Brain microvascular endothelial cell (primary cell): ENCODE data around the gene GJE1.
A peak's percentile ranks its signal among the peaks of the same experiment; 100 is the strongest.
"Not testable (repeated sequence)": the region's sequence is repeated elsewhere in the genome, so short reads cannot be mapped to it uniquely, and the experiment has no call there.

Source experiments
- DNase-seq: peaks from one replicate; pipeline ENCODE4 v3.0.0-alpha.2; 2020
- H3K27ac ChIP-seq: fragments of 250-450 bp; sonication (Bioruptor Pico); 2 replicates; pipeline ENCODE4 v1.5.1; 2020; ENCODE audit warnings: mild to moderate bottlenecking, moderate library complexity
- H3K27me3 ChIP-seq: fragments of 250-450 bp; sonication (Bioruptor Pico); replicated peaks from 2 replicates; pipeline ENCODE4 v1.5.1; 2020; ENCODE audit warnings: mild to moderate bottlenecking
- H3K36me3 ChIP-seq: fragments of 250-450 bp; sonication (Bioruptor Pico); replicated peaks from 2 replicates; pipeline ENCODE4 v1.5.1; 2020; ENCODE audit warnings: mild to moderate bottlenecking
- H3K4me3 ChIP-seq: 2 replicates; pipeline ENCODE4 v1.5.1; 2011; ENCODE audit warnings: low read depth, mild to moderate bottlenecking, control low read depth, low read length, moderate library complexity
- in situ Hi-C: cut with HindIII; loops from 2 replicates; pipeline ENCODE4 v1.10.0; 2017; ENCODE audit warnings: low sequenced_read_pairs, low pct_ligation_motif_present
- TF ChIP-seq, protein P1 (sequence below): IDR thresholded peaks from 2 replicates; pipeline ENCODE4 v1.5.1; 2011; ENCODE audit warnings: low read depth, mild to moderate bottlenecking, moderate library complexity, low read length, control low read depth, inconsistent platforms; ENCODE audit errors: missing control alignments

Gene GJE1

DNA sequence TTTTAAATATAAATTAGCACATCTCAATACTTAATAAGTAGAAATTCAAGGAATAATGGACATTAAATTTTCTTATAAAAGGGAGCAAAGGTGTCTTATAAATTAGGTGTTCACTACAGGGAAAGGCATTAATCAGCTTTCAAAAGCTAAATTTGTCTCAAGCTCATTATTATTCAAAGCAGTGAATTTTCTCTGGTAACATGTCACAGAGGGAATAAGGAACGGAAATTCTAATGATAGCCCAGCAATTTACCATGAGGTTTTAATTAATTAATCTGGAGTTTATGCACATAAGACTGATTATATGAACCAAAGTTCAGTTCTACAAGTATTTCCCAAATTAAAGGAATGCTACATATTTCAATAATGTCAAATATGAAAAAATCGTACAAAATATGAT is 15.4 kb upstream of the GJE1 start:
- H3K27ac ChIP-seq, result no peak overlapping the region
- TF ChIP-seq, protein P1, sequence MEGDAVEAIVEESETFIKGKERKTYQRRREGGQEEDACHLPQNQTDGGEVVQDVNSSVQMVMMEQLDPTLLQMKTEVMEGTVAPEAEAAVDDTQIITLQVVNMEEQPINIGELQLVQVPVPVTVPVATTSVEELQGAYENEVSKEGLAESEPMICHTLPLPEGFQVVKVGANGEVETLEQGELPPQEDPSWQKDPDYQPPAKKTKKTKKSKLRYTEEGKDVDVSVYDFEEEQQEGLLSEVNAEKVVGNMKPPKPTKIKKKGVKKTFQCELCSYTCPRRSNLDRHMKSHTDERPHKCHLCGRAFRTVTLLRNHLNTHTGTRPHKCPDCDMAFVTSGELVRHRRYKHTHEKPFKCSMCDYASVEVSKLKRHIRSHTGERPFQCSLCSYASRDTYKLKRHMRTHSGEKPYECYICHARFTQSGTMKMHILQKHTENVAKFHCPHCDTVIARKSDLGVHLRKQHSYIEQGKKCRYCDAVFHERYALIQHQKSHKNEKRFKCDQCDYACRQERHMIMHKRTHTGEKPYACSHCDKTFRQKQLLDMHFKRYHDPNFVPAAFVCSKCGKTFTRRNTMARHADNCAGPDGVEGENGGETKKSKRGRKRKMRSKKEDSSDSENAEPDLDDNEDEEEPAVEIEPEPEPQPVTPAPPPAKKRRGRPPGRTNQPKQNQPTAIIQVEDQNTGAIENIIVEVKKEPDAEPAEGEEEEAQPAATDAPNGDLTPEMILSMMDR, result no peak
- in situ Hi-C loops, result no loop called here
- DNase-seq, result no peak
- no peaks in the 10 kb centered on the region for H3K36me3 ChIP-seq
- no peaks in the 10 kb centered on the region for H3K27me3 ChIP-seq
- no peak overlapping the region for H3K4me3 ChIP-seq

DNA sequence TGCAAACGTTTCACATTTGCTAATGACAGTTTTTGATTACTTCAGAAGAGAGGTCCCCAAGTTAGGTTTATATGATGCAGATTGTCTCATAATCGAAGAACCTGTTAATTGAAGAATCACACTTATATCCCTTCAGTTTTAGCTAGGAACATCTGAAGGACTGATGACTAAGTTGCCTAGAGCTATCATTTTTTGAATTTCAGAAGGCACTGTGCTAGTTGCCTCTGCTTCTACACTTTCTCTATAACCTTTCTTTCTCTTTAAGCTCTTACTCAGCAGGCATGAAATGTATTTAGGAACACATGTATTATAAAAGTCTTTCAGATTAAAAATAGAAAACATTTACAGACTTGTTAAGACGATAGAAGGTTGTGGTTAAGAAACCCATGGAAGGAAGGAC is 14.4 kb upstream of the GJE1 start:
- H3K36me3 ChIP-seq, result no peaks in the 10 kb centered on the region
- no peaks in the 10 kb centered on the region for H3K27me3 ChIP-seq
- TF ChIP-seq, protein P1, result no peak
- in situ Hi-C loops, result no loop called here
- no peak overlapping the region for H3K27ac ChIP-seq
- no peak overlapping the region for H3K4me3 ChIP-seq
- no peak for DNase-seq

DNA sequence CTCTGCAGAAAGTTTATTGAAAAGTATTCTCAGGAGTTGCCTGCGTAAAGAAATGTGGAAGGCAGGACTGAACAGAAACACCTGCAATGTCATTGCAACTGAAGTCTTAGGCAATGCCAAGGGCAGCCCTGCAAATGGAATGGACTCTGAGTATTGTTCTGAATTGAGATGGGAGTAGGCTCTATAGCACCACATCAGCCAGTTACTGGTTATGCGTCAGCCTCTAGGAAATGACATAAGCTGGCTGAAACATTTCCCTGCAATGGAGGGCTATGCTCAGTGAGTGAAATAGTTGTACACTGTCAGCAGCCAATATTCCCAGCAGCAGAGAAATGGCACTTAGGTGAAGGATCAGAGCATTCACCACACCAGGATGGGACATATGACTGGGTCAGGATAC is 13.8 kb upstream of the GJE1 start:
- H3K36me3 ChIP-seq, result no peaks in the 10 kb centered on the region
- TF ChIP-seq, protein P1, result no peak
- no peak overlapping the region for H3K4me3 ChIP-seq
- no peak overlapping the region for H3K27ac ChIP-seq
- in situ Hi-C loops, result no loop called here
- H3K27me3 ChIP-seq, result no peaks in the 10 kb centered on the region
- DNase-seq, result peak; percentile 1

DNA sequence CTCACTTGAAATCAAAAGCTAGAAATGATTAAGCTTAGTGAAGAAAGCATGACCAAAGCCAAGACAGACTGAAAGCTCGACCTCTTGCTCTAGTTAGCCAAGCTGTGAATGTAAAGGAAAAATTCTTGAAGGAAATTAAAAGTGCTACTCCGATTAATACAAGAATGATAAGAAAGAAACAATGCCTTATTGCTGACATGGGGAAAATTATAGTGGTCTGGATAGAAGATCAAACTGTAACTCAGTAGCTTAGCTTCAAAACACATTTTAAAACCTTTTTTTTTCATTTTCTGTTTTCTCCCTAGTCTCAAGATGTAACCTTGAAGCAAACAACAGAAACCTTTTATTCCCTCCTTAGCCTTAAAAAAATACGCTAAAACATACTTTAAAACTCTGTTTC is 11.4 kb upstream of the GJE1 start:
- TF ChIP-seq, protein P1, result no peak
- no peak for DNase-seq
- in situ Hi-C loops, result no loop called here
- Histone ChIP-seq H3K27me3 (no peaks in the 10 kb centered on the region), H3K27ac (no peak overlapping the region), H3K36me3 (no peaks in the 10 kb centered on the region), H3K4me3 (no peak overlapping the region)

DNA sequence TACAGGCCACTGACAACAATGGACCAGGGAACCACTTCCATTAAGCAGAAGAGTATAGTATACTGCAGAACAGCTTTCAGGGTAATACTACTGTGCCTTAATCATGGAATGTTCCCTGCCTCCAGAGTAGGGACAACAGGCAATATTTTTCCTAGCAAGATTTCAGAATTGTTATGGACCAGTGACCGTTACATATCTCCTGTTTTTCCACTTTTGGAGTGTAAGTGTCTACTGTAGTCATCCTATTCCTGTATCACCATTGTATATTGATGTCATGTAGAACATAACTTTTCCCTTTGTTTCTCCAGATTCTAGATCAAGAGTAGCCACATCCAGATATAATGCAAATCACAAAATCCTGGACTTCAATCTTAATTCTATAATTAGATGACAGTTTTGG is 1.9 kb upstream of the GJE1 start:
- H3K27ac ChIP-seq, result no peak overlapping the region
- TF ChIP-seq, protein P1, result no peak
- H3K4me3 ChIP-seq, result no peak overlapping the region
- H3K36me3 ChIP-seq, result no peaks in the 10 kb centered on the region
- DNase-seq, result no peak
- in situ Hi-C loops, result no loop called here
- no peaks in the 10 kb centered on the region for H3K27me3 ChIP-seq

DNA sequence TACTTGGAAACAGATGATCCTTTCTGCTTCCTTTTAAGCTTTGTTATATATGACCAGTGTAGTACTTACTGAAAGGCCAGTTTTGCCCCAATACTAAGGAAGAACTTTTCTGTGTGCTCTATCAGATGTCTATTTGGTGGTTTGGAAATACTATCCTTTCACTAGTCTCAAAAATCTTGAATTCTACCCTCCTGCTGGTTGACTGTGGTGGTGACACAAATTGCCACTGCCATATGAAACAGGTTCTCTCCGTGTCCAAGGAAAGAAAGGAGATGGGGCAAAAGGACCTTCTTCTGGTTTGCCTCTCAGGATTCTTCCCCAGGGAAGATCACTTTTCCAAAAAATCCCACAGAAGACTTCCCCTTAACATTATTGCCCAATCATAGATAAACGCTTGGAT is 6.2 kb downstream of the GJE1 start:
- TF ChIP-seq, protein P1, result no peak
- no peak for DNase-seq
- Histone ChIP-seq H3K36me3 (no peaks in the 10 kb centered on the region), H3K27ac (no peak overlapping the region), H3K4me3 (no peak overlapping the region), H3K27me3 (no peaks in the 10 kb centered on the region)
- in situ Hi-C loops, result no loop called here

DNA sequence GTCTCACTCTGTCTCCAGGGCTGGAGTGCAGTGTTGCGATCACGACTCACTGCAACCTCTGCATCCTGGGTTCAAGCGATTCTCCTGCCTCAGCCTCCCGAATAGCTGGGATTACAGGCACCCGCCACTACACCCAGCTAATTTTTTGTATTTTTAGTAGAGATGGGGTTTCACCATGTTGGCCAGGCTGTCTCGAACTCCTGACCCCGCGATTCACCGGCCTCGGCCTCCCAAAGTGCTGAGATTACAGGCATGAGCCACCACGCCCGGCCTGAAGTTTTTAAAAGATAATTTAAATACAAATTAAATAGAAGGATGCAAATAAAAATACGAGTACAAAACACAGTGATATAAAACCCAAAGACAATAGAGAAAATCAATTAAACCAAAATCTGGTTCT is 8.8 kb downstream of the GJE1 start:
- H3K4me3 ChIP-seq, in situ Hi-C loops, H3K27ac ChIP-seq, DNase-seq, H3K36me3 ChIP-seq, H3K27me3 ChIP-seq: not testable (repeated sequence)
